Ectodermal cell (in vitro differentiated cells): ENCODE data around the gene LINGO3. TPM values are rescaled to one million over a fixed set of nuclear protein-coding genes. Genes with fewer than 3 reads are reported as not detected.
A peak's percentile ranks its signal among the peaks of the same experiment; 100 is the strongest.

Experiments
- H3K27ac ChIP-seq: 2 replicates; pipeline ENCODE4 v1.7.0; 2013; ENCODE audit warnings: mild to moderate bottlenecking, low read depth, low read length; ENCODE audit not compliant: insufficient read depth, poor library complexity, severe bottlenecking
- H3K27me3 ChIP-seq: 2 replicates; pipeline ENCODE4 v1.7.0; 2013; ENCODE audit warnings: mild to moderate bottlenecking, low read length; ENCODE audit not compliant: insufficient read depth, control insufficient read depth, poor library complexity, severe bottlenecking
- H3K36me3 ChIP-seq: one replicate; pipeline ENCODE4 v1.7.0; 2013; ENCODE audit warnings: low read length; ENCODE audit not compliant: control insufficient read depth, insufficient read depth
- H3K4me1 ChIP-seq: one replicate; pipeline ENCODE4 v1.7.0; 2013; ENCODE audit warnings: low read length; ENCODE audit not compliant: control insufficient read depth, insufficient read depth
- H3K4me3 ChIP-seq: 2 replicates; pipeline ENCODE4 v1.7.0; 2013; ENCODE audit warnings: low read depth, low read length, control low read depth; ENCODE audit not compliant: insufficient read depth
- H3K9me3 ChIP-seq: 2 replicates; pipeline ENCODE4 v1.7.0; 2013; ENCODE audit warnings: mild to moderate bottlenecking, low read length, moderate library complexity; ENCODE audit not compliant: control insufficient read depth
- WGBS, 2 experiments: methylation state at CpG; one replicate each; pipeline ENCODE4 v1.1.7; 2013; ENCODE audit warnings: missing lambda C conversion rate in 2 of 2; 5-methylcytosine and 5-hydroxymethylcytosine counted together
- polyA plus RNA-seq, 4 experiments: library from polyadenylated mRNA; stranded (reverse); fragments of 50-300 nt; gene quantifications; one replicate each; pipeline ENCODE4 v1.2.3, GENCODE V29; 2013

LINGO3 gene, protein sequence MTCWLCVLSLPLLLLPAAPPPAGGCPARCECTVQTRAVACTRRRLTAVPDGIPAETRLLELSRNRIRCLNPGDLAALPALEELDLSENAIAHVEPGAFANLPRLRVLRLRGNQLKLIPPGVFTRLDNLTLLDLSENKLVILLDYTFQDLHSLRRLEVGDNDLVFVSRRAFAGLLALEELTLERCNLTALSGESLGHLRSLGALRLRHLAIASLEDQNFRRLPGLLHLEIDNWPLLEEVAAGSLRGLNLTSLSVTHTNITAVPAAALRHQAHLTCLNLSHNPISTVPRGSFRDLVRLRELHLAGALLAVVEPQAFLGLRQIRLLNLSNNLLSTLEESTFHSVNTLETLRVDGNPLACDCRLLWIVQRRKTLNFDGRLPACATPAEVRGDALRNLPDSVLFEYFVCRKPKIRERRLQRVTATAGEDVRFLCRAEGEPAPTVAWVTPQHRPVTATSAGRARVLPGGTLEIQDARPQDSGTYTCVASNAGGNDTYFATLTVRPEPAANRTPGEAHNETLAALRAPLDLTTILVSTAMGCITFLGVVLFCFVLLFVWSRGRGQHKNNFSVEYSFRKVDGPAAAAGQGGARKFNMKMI
- polyA plus RNA-seq (2013, experiment 1 of 4): 0.46 TPM
- polyA plus RNA-seq (2013, experiment 2 of 4): 0.87 TPM
- 1.2 TPM for polyA plus RNA-seq (2013, experiment 3 of 4)
- polyA plus RNA-seq (2013, experiment 4 of 4): 1.2 TPM

DNA sequence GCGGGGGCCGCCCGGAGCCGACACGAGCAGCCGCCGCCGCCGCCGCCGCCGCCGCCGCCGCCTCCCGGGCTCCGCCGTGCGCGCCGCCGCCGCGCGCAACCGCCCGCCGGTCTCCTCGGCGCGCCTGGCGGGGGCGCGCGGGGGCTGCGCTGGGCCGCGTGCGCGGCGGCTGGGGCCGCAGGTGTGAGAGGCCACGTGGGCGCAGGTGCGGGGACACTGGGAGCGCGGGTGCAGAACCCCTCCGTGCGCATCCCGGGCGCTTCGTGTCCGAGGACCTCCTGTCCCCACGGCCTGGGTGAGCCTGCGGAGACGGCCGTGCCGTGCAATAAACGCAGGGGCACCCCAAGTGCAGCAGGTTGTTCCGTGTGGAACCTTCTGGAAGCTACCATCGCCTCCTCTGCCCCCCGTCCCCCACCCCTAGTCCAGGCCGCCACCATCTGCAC lies at the start of gene LINGO3:
LINGO3 (minus strand) TSS at position 41 of the 443 bp plus-strand sequence. CDS start 16,378 bp downstream, outside the sequence.
- Histone ChIP-seq H3K4me1 (no peaks in the 10 kb centered on the region), H3K4me3 (peak within 1 kb of the TSS; percentile 23), H3K27ac (no peak within 1 kb of the TSS), H3K9me3 (no peaks in the 10 kb centered on the region), H3K27me3 (peaks cover 38% of the 10 kb centered on the region), H3K36me3 (no peaks in the 10 kb centered on the region)
- 13 to 14% methylated on average over 63 of the region's 63 CpGs for WGBS, 2 experiments

GRCh38 chr19:2356036-2356646 lies 48.2 kb upstream of the LINGO3 start:
- Histone ChIP-seq H3K9me3 (no peaks in the 10 kb centered on the region), H3K4me3 (no peak overlapping the region), H3K4me1 (no peaks in the 10 kb centered on the region), H3K27me3 (peaks cover 30% of the 10 kb centered on the region), H3K27ac (no peak overlapping the region), H3K36me3 (no peaks in the 10 kb centered on the region)
- WGBS, 2 experiments: 88% methylated on average over 21 of the region's 21 CpGs

DNA sequence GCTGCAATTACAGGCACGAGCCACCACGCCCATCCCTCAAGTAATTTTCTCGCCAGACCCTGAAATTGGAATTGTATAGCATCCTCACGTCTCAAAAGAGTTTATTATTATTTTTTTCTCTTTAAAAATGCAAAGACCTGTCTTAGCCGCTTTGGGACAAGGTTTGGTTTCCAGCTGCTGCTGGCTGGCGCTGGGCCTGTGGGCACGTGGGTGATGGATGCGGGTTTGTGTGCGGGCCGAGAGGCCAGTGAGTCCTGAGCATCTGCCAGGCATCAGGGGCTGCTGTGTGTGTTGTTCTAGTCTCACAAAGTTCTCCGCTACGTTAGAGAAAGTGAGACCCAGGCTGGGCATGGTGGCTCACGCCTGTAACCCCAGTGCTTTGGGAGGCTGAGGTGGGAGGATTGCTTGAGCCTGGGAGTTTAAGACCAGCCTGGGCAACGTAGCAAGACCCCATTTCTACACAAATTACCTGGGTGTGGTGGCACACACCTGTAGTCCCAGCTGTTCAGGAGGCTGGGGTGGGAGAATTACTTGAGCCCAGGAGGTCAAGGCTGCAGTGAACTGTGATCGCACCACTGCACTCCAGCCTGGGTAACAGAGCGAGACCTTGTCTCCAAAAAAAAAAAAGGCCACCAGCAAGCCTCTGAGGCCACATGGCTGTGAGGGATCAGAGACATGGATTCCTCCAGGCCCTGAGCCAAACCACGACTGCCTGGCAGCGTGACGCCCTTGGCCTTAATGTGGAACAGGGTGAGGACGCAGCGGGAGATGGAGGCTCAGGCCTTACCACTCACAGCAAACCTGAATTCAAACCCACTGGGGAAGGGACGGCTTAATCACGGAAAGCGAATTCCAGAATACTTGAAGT lies 47.4 kb upstream of the LINGO3 start:
- no peaks in the 10 kb centered on the region for H3K9me3 ChIP-seq
- H3K27ac ChIP-seq: no peak overlapping the region
- peaks cover 24% of the 10 kb centered on the region for H3K27me3 ChIP-seq
- 92 to 93% methylated on average over 24 of the region's 24 CpGs for WGBS, 2 experiments
- no peaks in the 10 kb centered on the region for H3K4me1 ChIP-seq
- no peaks in the 10 kb centered on the region for H3K36me3 ChIP-seq
- H3K4me3 ChIP-seq: no peak overlapping the region

GRCh38 chr19:2354670-2355069 lies 46.7 kb upstream of the LINGO3 start:
- no peaks in the 10 kb centered on the region for H3K36me3 ChIP-seq
- 93 to 94% methylated on average over 17 of the region's 17 CpGs for WGBS, 2 experiments
- no peaks in the 10 kb centered on the region for H3K9me3 ChIP-seq
- H3K27ac ChIP-seq: no peak overlapping the region
- no peaks in the 10 kb centered on the region for H3K4me1 ChIP-seq
- no peak overlapping the region for H3K4me3 ChIP-seq
- peaks cover 17% of the 10 kb centered on the region for H3K27me3 ChIP-seq

DNA sequence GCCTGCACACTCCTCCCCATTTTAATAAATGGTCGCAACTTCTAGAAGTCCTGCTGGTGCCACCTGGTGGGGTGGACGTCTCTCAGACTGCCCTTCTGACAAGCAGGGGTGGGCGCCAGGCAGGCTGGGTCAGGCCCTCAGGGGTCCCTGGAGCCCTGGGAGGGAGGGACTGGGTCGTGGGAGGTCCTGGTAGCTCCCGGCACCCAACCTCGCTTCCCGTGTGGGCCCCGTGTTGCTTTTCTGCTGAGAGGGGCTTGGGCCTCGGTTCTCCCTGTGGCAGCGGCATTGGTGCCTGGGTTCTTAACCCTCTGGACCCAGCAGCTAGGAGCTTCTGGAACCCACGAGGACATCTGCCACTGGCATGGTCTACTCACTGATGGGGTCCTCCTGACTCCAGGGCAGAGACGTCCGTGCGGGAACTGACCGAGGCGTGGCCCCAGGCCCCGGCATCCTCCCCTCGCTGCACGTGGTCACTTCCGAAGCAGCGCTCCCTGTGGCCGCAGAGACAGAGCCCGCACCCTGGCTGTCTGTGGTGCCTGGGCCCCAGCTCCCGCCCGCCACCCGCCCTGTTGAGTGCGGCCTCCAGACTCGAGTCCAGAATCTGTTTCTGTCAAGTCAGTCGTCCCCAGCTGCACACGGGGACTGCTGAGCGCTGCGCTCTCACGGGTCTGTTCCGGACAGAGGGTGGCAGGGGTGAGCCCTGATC lies 46.1 kb upstream of the LINGO3 start:
- Histone ChIP-seq H3K27ac (no peak overlapping the region), H3K36me3 (no peaks in the 10 kb centered on the region), H3K4me1 (no peaks in the 10 kb centered on the region), H3K4me3 (no peak overlapping the region), H3K27me3 (peaks cover 11% of the 10 kb centered on the region), H3K9me3 (no peaks in the 10 kb centered on the region)
- 93% methylated on average over 34 of the region's 34 CpGs for WGBS, 2 experiments

- H3K27ac ChIP-seq: no peak overlapping the region
- H3K27me3 ChIP-seq: peaks cover 3% of the 10 kb centered on the region
- H3K36me3 ChIP-seq: no peaks in the 10 kb centered on the region
- WGBS, 2 experiments: 92% methylated on average over 45 of the region's 45 CpGs
- no peak overlapping the region for H3K4me3 ChIP-seq
- H3K4me1 ChIP-seq: no peaks in the 10 kb centered on the region
- H3K9me3 ChIP-seq: no peaks in the 10 kb centered on the region
Observed at GRCh38 chr19:2353159-2353886, 45.4 kb upstream of the LINGO3 start.

GRCh38 chr19:2352121-2352520 lies 44.2 kb upstream of the LINGO3 start:
- H3K4me3 ChIP-seq: no peak overlapping the region
- H3K36me3 ChIP-seq: no peaks in the 10 kb centered on the region
- WGBS, 2 experiments: 95 to 97% methylated on average over 24 of the region's 24 CpGs
- no peak overlapping the region for H3K27ac ChIP-seq
- H3K9me3 ChIP-seq: no peaks in the 10 kb centered on the region
- H3K27me3 ChIP-seq: no peaks in the 10 kb centered on the region
- H3K4me1 ChIP-seq: no peaks in the 10 kb centered on the region

GRCh38 chr19:2351591-2351990 lies 43.6 kb upstream of the LINGO3 start:
- H3K4me3 ChIP-seq: no peak overlapping the region
- WGBS, 2 experiments: 96% methylated on average over 28 of the region's 28 CpGs
- H3K4me1 ChIP-seq: no peaks in the 10 kb centered on the region
- H3K36me3 ChIP-seq: no peaks in the 10 kb centered on the region
- H3K9me3 ChIP-seq: no peaks in the 10 kb centered on the region
- H3K27ac ChIP-seq: no peak overlapping the region
- no peaks in the 10 kb centered on the region for H3K27me3 ChIP-seq

- Histone ChIP-seq H3K9me3 (no peaks in the 10 kb centered on the region), H3K4me3 (no peak overlapping the region), H3K27ac (no peak overlapping the region), H3K36me3 (no peaks in the 10 kb centered on the region), H3K4me1 (no peaks in the 10 kb centered on the region), H3K27me3 (no peaks in the 10 kb centered on the region)
- WGBS, 2 experiments: 96% methylated on average over 16 of the region's 16 CpGs
Observed at GRCh38 chr19:2350656-2351055, 42.7 kb upstream of the LINGO3 start.
